ENCODE data around the gene OXT.
"Not testable (repeated sequence)": the region's sequence is repeated elsewhere in the genome, so short reads cannot be mapped to it uniquely, and the experiment has no call there.

The OXT gene

GRCh38 chr20:3047486-3048419 is 23.7 kb upstream of the OXT start:
- FAIRE-seq (no peak), DNase-seq (ENCODE audit: low spot score) (no peak)

- FAIRE-seq, result no peak
- no peak for DNase-seq (ENCODE audit: low spot score)
Observed at GRCh38 chr20:3051385-3052019, 19.9 kb upstream of the OXT start.

- no peak for DNase-seq (ENCODE audit: low spot score)
- FAIRE-seq, result no peak
Observed at GRCh38 chr20:3059489-3059888, 11.9 kb upstream of the OXT start.

GRCh38 chr20:3064119-3064518 is 7.3 kb upstream of the OXT start:
- not testable (repeated sequence) for FAIRE-seq

GRCh38 chr20:3067139-3068014 is 4.0 kb upstream of the OXT start:
- FAIRE-seq, result no peak
- DNase-seq (ENCODE audit: low spot score), result no peak

More at GRCh38 chr20:3064119-3064518, 7.3 kb upstream of the OXT start:
- not testable (repeated sequence) for DNase-seq (ENCODE audit: low spot score)

- FAIRE-seq, result no peak
- no peak for DNase-seq (ENCODE audit: low spot score)
Observed at GRCh38 chr20:3068075-3068474, 3.3 kb upstream of the OXT start.

GRCh38 chr20:3068986-3069900 is 2.2 kb upstream of the OXT start:
- DNase-seq (ENCODE audit: low spot score), result no peak
- no peak for FAIRE-seq

- no peak for DNase-seq (ENCODE audit: low spot score)
- no peak for FAIRE-seq
Observed at GRCh38 chr20:3070725-3071124, 695 bp upstream of the OXT start.

- FAIRE-seq (no peak), DNase-seq (ENCODE audit: low spot score) (no peak)
Observed at GRCh38 chr20:3071266-3071609, 182 bp upstream of the OXT start.

- no peak for DNase-seq (ENCODE audit: low spot score)
- FAIRE-seq, result no peak
Observed at GRCh38 chr20:3072530-3073250, 1.3 kb downstream of the OXT start.

- DNase-seq (ENCODE audit: low spot score); FAIRE-seq: not testable (repeated sequence)
Observed at GRCh38 chr20:3073251-3073643, 1.8 kb downstream of the OXT start.

- no peak for DNase-seq (ENCODE audit: low spot score)
- no peak for FAIRE-seq
Observed at GRCh38 chr20:3074812-3075211, 3.4 kb downstream of the OXT start.

GRCh38 chr20:3075315-3075714 is 3.9 kb downstream of the OXT start:
- not testable (repeated sequence) for FAIRE-seq; DNase-seq (ENCODE audit: low spot score)

GRCh38 chr20:3077618-3078134 is 6.3 kb downstream of the OXT start:
- DNase-seq (ENCODE audit: low spot score) (no peak), FAIRE-seq (no peak)

- FAIRE-seq, result no peak
Observed at GRCh38 chr20:3080939-3081388, 9.5 kb downstream of the OXT start.

GRCh38 chr20:3081641-3082040 is 10.2 kb downstream of the OXT start:
- FAIRE-seq, result no peak

More at GRCh38 chr20:3080939-3081388, 9.5 kb downstream of the OXT start:
- no peak for DNase-seq (ENCODE audit: low spot score)

GRCh38 chr20:3082306-3082951 is 11.0 kb downstream of the OXT start:
- DNase-seq (ENCODE audit: low spot score) (no peak), FAIRE-seq (no peak)

More at GRCh38 chr20:3081641-3082040, 10.2 kb downstream of the OXT start:
- DNase-seq (ENCODE audit: low spot score), result no peak

GRCh38 chr20:3082955-3083952 is 11.8 kb downstream of the OXT start:
- FAIRE-seq (no peak), DNase-seq (ENCODE audit: low spot score) (no peak)
